ENCODE data around the gene ITFG1. TPM values are rescaled to one million over a fixed set of nuclear protein-coding genes. Genes with fewer than 3 reads are reported as not detected.

Gene ITFG1
- total and polyA plus RNA-seq, 2 of the 8 experiments (the other 6 are each of a cell fraction or from before 2014, with no cell fraction given) = 13.8 to 22.2 TPM

DNA sequence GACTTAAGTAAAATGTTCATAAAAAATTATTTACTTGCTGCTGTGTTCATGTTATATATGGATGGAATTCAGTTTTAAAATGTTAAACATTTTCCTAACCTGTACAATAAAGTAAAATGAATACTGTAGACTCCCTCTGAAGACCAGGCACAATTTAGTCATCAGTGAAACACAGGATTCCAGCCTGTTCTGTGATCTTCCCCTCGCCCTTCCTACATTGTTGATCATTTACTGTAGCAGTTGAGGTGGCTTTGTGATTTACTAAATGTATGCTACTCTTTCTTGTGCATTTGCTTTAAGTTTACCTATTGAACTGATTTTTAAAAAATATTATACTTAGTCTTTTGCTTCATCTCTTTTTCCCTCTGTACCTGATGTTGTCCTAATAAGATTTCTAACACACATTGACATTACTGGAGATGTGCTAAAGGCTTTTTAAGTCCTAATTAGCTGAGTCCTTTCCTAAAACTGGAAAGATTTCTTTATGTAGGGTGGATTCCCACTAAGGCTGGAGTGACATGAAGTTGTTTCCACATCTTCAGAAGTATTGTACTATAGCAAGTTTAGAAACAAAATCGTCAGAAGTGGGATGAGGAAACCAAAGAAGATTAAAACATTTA, 38.3 kb upstream of the ITFG1 start (continued):
- no peak for TF ChIP-seq CEBPB (IDR thresholded peaks at IDR 0.05; ENCODE audit: low read depth, low read length)

Data from H1 (cell line).